GM12878 (cell line): ENCODE data around the gene RAD23B. TPM values are rescaled to one million over a fixed set of nuclear protein-coding genes. Genes with fewer than 3 reads are reported as not detected.
A peak's percentile ranks its signal among the peaks of the same experiment; 100 is the strongest.

ENCODE experiments used
- ATAC-seq: fragments of 200-7000 bp; cut with Tn5 transposase; 3 replicates; pipeline ENCODE4 v1.9.1; 2020; ENCODE audit warnings: mild to moderate bottlenecking, moderate library complexity
- BruUV-seq: library from RNA; stranded (reverse); fragments of 400-500 nt; replicated peaks from 2 replicates; lab custom pipeline; 2021; lab: Mats Ljungman, UMichigan
- CTCF ChIA-PET: fragments of 300-600 bp; sonication (Branson Sonifier 250); formaldehyde crosslinking; extraction: SDS; loops from one replicate; lab custom pipeline; 2021; ENCODE audit warnings: inconsistent platforms; lab: Yijun Ruan, JAX
- POLR2A ChIA-PET: fragments of 350-600 bp; formaldehyde crosslinking; extraction: SDS; loops from one replicate; lab custom pipeline; 2021; ENCODE audit warnings: inconsistent platforms; lab: Charles Lee
- RAD21 ChIA-PET: fragments of 300-600 bp; sonication (Branson Sonifier 250); formaldehyde crosslinking; loops from one replicate; lab custom pipeline; 2023; ENCODE audit warnings: antibody characterized with exemption; ENCODE audit not compliant: unreplicated experiment; lab: Charles Lee
- SMC1A ChIA-PET: fragments of 300-600 bp; sonication (Branson Sonifier 250); formaldehyde crosslinking; loops from one replicate; lab custom pipeline; 2023; ENCODE audit not compliant: unreplicated experiment, uncharacterized antibody; lab: Charles Lee
- DNase-seq: peaks from one replicate; pipeline ENCODE4 v3.0.0-alpha.2; 2011; ENCODE audit warnings: low read depth, low spot score
- FAIRE-seq: peaks from 3 replicates; lab custom pipeline; 2011; peaks lifted over from hg19 to GRCh38; lab: Jason Lieb, UNC
- H2AFZ ChIP-seq: 2 replicates; pipeline ENCODE4 v1.6.0; 2011; ENCODE audit warnings: low read depth, low read length, control low read depth; ENCODE audit not compliant: control insufficient read depth
- H3K27ac ChIP-seq: 2 replicates; pipeline ENCODE4 v1.5.1; 2011; ENCODE audit warnings: control low read depth; ENCODE audit not compliant: control insufficient read depth, insufficient read depth
- H3K27me3 ChIP-seq, 2 experiments: replicated peaks in 1 of 2; 2 replicates each; pipeline versions ENCODE4 v1.6.0 to v1.6.1; 2011; ENCODE audit warnings: low read length in 1 of 2; ENCODE audit not compliant: control insufficient read depth in 2 of 2, insufficient read depth in 2 of 2
- H3K36me3 ChIP-seq, 2 experiments: 2 replicates each; pipeline ENCODE4 v1.5.1; 2011; ENCODE audit warnings: low read length in 1 of 2; ENCODE audit not compliant: control insufficient read depth in 2 of 2, insufficient read depth in 2 of 2
- H3K4me1 ChIP-seq: 2 replicates; pipeline ENCODE4 v1.6.1; 2011; ENCODE audit warnings: mild to moderate bottlenecking, low read length, moderate library complexity, mixed read lengths; ENCODE audit not compliant: control insufficient read depth, insufficient read depth
- H3K4me2 ChIP-seq: 2 replicates; pipeline ENCODE4 v1.6.0; 2011; ENCODE audit warnings: control low read depth; ENCODE audit not compliant: control insufficient read depth, insufficient read depth
- H3K4me3 ChIP-seq: fragments of 200-600 bp; sonication (generic); 2 replicates; pipeline ENCODE4 v1.5.1; 2016
- H3K79me2 ChIP-seq: 2 replicates; pipeline ENCODE4 v1.6.0; 2011; ENCODE audit warnings: low read length; ENCODE audit not compliant: control insufficient read depth, insufficient read depth
- H3K9ac ChIP-seq: 2 replicates; pipeline ENCODE4 v1.8.0; 2011; ENCODE audit warnings: low read length, control low read depth, mixed read lengths; ENCODE audit not compliant: control insufficient read depth, insufficient read depth
- H3K9me3 ChIP-seq: replicated peaks from 3 replicates; pipeline ENCODE4 v1.5.1; 2011; ENCODE audit warnings: mild to moderate bottlenecking, low read length; ENCODE audit not compliant: control insufficient read depth, insufficient read depth
- H4K20me1 ChIP-seq: 2 replicates; pipeline ENCODE4 v1.6.0; 2011; ENCODE audit not compliant: control insufficient read depth, insufficient read depth
- ATF7 ChIP-seq: fragments of 450-650 bp; IDR thresholded peaks from 2 replicates; pipeline ENCODE4 v1.6.1; 2016; ENCODE audit warnings: low read depth, mild to moderate bottlenecking
- BHLHE40 ChIP-seq, 2 experiments: fragments of 450-650 bp in 1 of 2; IDR thresholded peaks; 2 replicates each; pipeline ENCODE4 v1.6.1; 2011 to 2017; ENCODE audit warnings: low read depth in 2 of 2, borderline replicate concordance in 1 of 2, improper control_type of control experiment in 1 of 2, low read length in 1 of 2, mild to moderate bottlenecking in 1 of 2
- BMI1 ChIP-seq: fragments of 450-650 bp; IDR thresholded peaks from 2 replicates; pipeline ENCODE4 v1.6.1; 2016; ENCODE audit warnings: mild to moderate bottlenecking, moderate library complexity, borderline replicate concordance
- BRCA1 ChIP-seq: IDR thresholded peaks from 2 replicates; pipeline ENCODE4 v1.6.1; 2011; ENCODE audit warnings: low read depth, low read length, improper control_type of control experiment
- JUNB ChIP-seq: IDR thresholded peaks from 2 replicates; pipeline ENCODE4 v1.6.1; 2016; ENCODE audit warnings: antibody characterized with exemption, mild to moderate bottlenecking
- KAT2A ChIP-seq: conservative IDR thresholded peaks from 2 replicates; pipeline ENCODE4 v1.6.1; 2011; ENCODE audit warnings: low read depth, low read length; ENCODE audit not compliant: control insufficient read depth
- MEF2B ChIP-seq: fragments of 450-650 bp; IDR thresholded peaks from 2 replicates; pipeline ENCODE4 v1.6.1; 2018; ENCODE audit warnings: mild to moderate bottlenecking, moderate library complexity; ENCODE audit not compliant: partially characterized antibody, poor library complexity, severe bottlenecking
- MLLT1 ChIP-seq: fragments of 450-650 bp; IDR thresholded peaks from 2 replicates; pipeline ENCODE4 v1.6.1; 2016; ENCODE audit warnings: mild to moderate bottlenecking
- NBN ChIP-seq: fragments of 450-650 bp; IDR thresholded peaks from 2 replicates; pipeline ENCODE4 v1.6.1; 2016
- NR2F1 ChIP-seq: fragments of 450-650 bp; conservative IDR thresholded peaks from 2 replicates; pipeline ENCODE4 v1.6.1; 2017; ENCODE audit warnings: mild to moderate bottlenecking
- PAX5 ChIP-seq: IDR thresholded peaks from 2 replicates; pipeline ENCODE4 v1.6.1; 2011; ENCODE audit warnings: low read depth, low read length, borderline replicate concordance
- PKNOX1 ChIP-seq: fragments of 450-650 bp; IDR thresholded peaks from 2 replicates; pipeline ENCODE4 v1.6.1; 2016; ENCODE audit warnings: mild to moderate bottlenecking
- POU2F2 ChIP-seq: IDR thresholded peaks from 3 replicates; pipeline ENCODE4 v1.6.1; 2011; ENCODE audit warnings: low read depth, mild to moderate bottlenecking, low read length, borderline replicate concordance
- SKIL ChIP-seq: fragments of 450-650 bp; IDR thresholded peaks from 2 replicates; pipeline ENCODE4 v1.6.1; 2017; ENCODE audit warnings: mild to moderate bottlenecking, low read depth, inconsistent platforms; ENCODE audit not compliant: poor library complexity, severe bottlenecking
- STAT1 ChIP-seq: fragments of 450-650 bp; conservative IDR thresholded peaks from 2 replicates; pipeline ENCODE4 v1.6.1; 2014; ENCODE audit warnings: antibody characterized with exemption, mild to moderate bottlenecking
- SUPT20H ChIP-seq: IDR thresholded peaks from 2 replicates; pipeline ENCODE4 v1.6.1; 2011; ENCODE audit warnings: low read depth, mild to moderate bottlenecking, low read length, moderate library complexity, borderline replicate concordance; ENCODE audit not compliant: control insufficient read depth
- ZNF217 ChIP-seq: fragments of 450-650 bp; IDR thresholded peaks from 2 replicates; pipeline ENCODE4 v1.6.1; 2017; ENCODE audit warnings: antibody characterized with exemption, mild to moderate bottlenecking
- WGBS: methylation state at CpG from one replicate; pipeline ENCODE4 v1.1.6; 2016; ENCODE audit warnings: low lambda C conversion rate; ENCODE audit not compliant: insufficient replicate concordance, insufficient coverage; ENCODE audit errors: missing lambda C conversion rate; 5-methylcytosine and 5-hydroxymethylcytosine counted together
- in situ Hi-C: fragments of 300-500 bp; cut with MboI; formaldehyde crosslinking; loops from 9 replicates; pipeline ENCODE4 v1.14.3; 2018; ENCODE audit warnings: mixed read lengths
- intact Hi-C: fragments of 100-400 bp; cut with micrococcal nuclease; formaldehyde crosslinking; loops from one replicate; pipeline ENCODE4 v1.14.2; 2022; ENCODE audit not compliant: unreplicated experiment
- polyA plus RNA-seq, 11 experiments: library from polyadenylated mRNA; depleted of rRNA in 4 of 11; unstranded in 6 of 11; stranded (reverse) in 5 of 11; fragments of >200 nt; fragmentation: Nextera tagmentation in 4 of 11; fragmentation: Illumina TruSeq in 1 of 11; extraction: Ambion mirVana in 4 of 11; extraction: Trizol in 1 of 11; gene quantifications; 1 replicate in 1 of 11; 2 replicates in 10 of 11; pipeline versions ENCODE4 v1.2.1 to v1.2.3, GENCODE V29; 2011 to 2016; ENCODE audit warnings: inconsistent platforms in 2 of 11, missing spikeins in 2 of 11, low read depth in 1 of 11
- total RNA-seq, 4 experiments: library from RNA; depleted of rRNA in 3 of 4; stranded (reverse); fragments of >200 nt in 3 of 4; fragmentation: Illumina TruSeq in 1 of 4; extraction: Trizol in 1 of 4; gene quantifications; 2 replicates each; pipeline versions ENCODE4 v1.2.1 to v1.2.3, GENCODE V29; 2013 to 2021

Gene RAD23B
- total and polyA plus RNA-seq, 10 of the 15 experiments (the other 5 are each of a cell fraction or from before 2014, with no cell fraction given) = 10.3 to 256 (median 54.6) TPM

- TF ChIP-seq STAT1 = no peak
- TF ChIP-seq PAX5 = no peak
- TF ChIP-seq KAT2A = no peak
- TF ChIP-seq, all 136 proteins: peak for 0
These were observed 25.4 kb downstream of the RAD23B start (continued) for GRCh38 chr9:107308461-107308860.

- Histone ChIP-seq H3K27me3 (no peaks in the 10 kb centered on the region), H3K9ac (no peak overlapping the region), H3K36me3 (peaks cover 15 to 40% of the 10 kb centered on the region in 2 experiments), H3K27ac (no peak overlapping the region), H3K9me3 (no peaks in the 10 kb centered on the region), H2AFZ (no peak overlapping the region), H3K79me2 (peaks cover 28% of the 10 kb centered on the region), H3K4me2 (no peak overlapping the region), H4K20me1 (no peaks in the 10 kb centered on the region), H3K4me1 (0 out of 2 replicates have a peak, but pooled peaks cover 4% of the 10 kb centered on the region), H3K4me3 (no peak overlapping the region)
- RAD21 ChIA-PET = interaction anchor here (1.0 to 1.4 kb wide), 2 partner anchors 15 to 134 kb away, joined by 3 read pairs; no protein-coding TSS in a partner anchor
- SMC1A ChIA-PET = interaction anchor here (0.5 to 1.9 kb wide), 7 partner anchors 10 to 142 kb away, joined by 3 to 6 read pairs (median 5); no protein-coding TSS in a partner anchor
- no TSS peak for BruUV-seq
- 80% methylated on average over 5 of the region's 5 CpGs for WGBS
- CTCF ChIA-PET = interaction anchor here (1.3 to 2.2 kb wide), 2 partner anchors 13 to 32 kb away, joined by 3 to 10 read pairs; no protein-coding TSS in a partner anchor
- ATAC-seq (peak; percentile 77), FAIRE-seq (peak; percentile 54), DNase-seq (peak; percentile 25)
- intact Hi-C loops = loop anchor here (2.0 kb wide), 1 partner anchor 48 kb away; no protein-coding TSS in a partner anchor
- in situ Hi-C loops = no loop called here
- POLR2A ChIA-PET = interaction anchor here (1.1 kb wide), 1 partner anchor 18 kb away, joined by 3 read pairs; no protein-coding TSS in a partner anchor
- TF ChIP-seq PKNOX1 (0 out of 2 replicates have a peak, but pooled peaks have one; percentile 40), MEF2B (peak; percentile 44), ATF7 (peak; percentile 61), BRCA1 (no peak), BHLHE40 (IDR thresholded peaks at IDR 0.05; ENCODE audit: borderline replicate concordance in 1 of 2, low read depth in 2 of 2, low read length in 1 of 2) (peak; percentile 18 to 29; a peak in 1 of 4 replicates), NR2F1 (peak; percentile 61), SUPT20H (no peak), NBN (peak; percentile 86), JUNB (no peak), ZNF217 (0 out of 2 replicates have a peak, but pooled peaks have one; percentile 68), MLLT1 (peak; percentile 83), SKIL (peak; percentile 75), POU2F2 (peak; percentile 40; the same call in 1 of the 3 replicates), BMI1 (no peak)
These were observed 26.2 kb downstream of the RAD23B start for GRCh38 chr9:107309271-107309670.
